ENCODE measurements around the gene CRABP2.

CRABP2 gene

GRCh38 chr1:156669794-156670193, 35.6 kb downstream of the CRABP2 start:
- no peak overlapping the region for H3K4me3 ChIP-seq (replicated peaks; ENCODE audit: low read depth, low read length)
- TF ChIP-seq, protein P1, sequence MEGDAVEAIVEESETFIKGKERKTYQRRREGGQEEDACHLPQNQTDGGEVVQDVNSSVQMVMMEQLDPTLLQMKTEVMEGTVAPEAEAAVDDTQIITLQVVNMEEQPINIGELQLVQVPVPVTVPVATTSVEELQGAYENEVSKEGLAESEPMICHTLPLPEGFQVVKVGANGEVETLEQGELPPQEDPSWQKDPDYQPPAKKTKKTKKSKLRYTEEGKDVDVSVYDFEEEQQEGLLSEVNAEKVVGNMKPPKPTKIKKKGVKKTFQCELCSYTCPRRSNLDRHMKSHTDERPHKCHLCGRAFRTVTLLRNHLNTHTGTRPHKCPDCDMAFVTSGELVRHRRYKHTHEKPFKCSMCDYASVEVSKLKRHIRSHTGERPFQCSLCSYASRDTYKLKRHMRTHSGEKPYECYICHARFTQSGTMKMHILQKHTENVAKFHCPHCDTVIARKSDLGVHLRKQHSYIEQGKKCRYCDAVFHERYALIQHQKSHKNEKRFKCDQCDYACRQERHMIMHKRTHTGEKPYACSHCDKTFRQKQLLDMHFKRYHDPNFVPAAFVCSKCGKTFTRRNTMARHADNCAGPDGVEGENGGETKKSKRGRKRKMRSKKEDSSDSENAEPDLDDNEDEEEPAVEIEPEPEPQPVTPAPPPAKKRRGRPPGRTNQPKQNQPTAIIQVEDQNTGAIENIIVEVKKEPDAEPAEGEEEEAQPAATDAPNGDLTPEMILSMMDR (IDR thresholded peaks at IDR 0.05; ENCODE audit: low read depth, low read length, missing control alignments), result no peak
- no peak for DNase-seq (ENCODE audit: extremely low read depth, low read depth)

- DNase-seq (ENCODE audit: extremely low read depth, low read depth), result no peak
- TF ChIP-seq, protein P1 (IDR thresholded peaks at IDR 0.05; ENCODE audit: low read depth, low read length, missing control alignments), result no peak
- no peak overlapping the region for H3K4me3 ChIP-seq (replicated peaks; ENCODE audit: low read depth, low read length)
These were observed 36.4 kb downstream of the CRABP2 start for GRCh38 chr1:156668801-156669637.

DNA sequence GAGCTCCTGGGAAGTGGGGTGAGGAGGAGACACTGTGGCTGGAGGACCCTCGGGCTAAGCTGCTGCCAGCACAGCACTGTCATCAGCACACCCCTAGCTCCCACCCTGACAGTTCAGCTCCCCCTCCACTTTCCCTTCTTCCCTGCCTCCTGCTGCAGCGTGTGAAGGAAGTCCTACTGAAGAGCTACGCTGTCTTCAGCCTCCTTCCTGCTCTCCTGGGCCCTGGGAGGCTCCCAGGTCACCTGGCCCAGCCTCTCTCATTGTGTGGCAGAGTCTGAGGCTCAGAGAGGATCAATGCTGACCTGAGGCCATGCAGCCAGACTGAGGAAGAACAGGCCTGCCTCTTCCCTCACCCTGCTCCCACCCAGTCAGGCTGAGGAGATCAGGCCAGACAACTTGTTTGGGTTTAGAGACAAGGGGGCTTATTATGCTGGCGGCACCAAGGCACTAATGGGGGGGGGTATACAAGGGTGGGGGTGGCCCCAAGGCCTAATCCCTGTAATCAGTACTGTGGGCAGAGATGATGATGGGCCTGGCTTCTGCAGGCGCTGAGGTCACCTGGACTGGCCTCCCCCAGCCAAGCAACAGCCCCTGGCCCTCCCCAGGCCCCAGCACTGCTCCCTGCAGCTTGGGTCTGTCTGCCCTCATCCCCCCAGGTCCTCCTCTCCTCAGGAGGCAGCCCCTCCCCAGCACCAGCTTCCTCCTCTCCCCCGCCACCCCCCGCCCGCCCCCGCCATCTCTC, 37.2 kb downstream of the CRABP2 start:
- no peak for DNase-seq (ENCODE audit: extremely low read depth, low read depth)
- TF ChIP-seq, protein P1 (IDR thresholded peaks at IDR 0.05; ENCODE audit: low read depth, low read length, missing control alignments), result no peak
- no peak overlapping the region for H3K4me3 ChIP-seq (replicated peaks; ENCODE audit: low read depth, low read length)

- DNase-seq (ENCODE audit: extremely low read depth, low read depth), result no peak
- no peak overlapping the region for H3K4me3 ChIP-seq (replicated peaks; ENCODE audit: low read depth, low read length)
- TF ChIP-seq, protein P1 (IDR thresholded peaks at IDR 0.05; ENCODE audit: low read depth, low read length, missing control alignments), result no peak
These were observed 37.8 kb downstream of the CRABP2 start for GRCh38 chr1:156667610-156667967.

DNA sequence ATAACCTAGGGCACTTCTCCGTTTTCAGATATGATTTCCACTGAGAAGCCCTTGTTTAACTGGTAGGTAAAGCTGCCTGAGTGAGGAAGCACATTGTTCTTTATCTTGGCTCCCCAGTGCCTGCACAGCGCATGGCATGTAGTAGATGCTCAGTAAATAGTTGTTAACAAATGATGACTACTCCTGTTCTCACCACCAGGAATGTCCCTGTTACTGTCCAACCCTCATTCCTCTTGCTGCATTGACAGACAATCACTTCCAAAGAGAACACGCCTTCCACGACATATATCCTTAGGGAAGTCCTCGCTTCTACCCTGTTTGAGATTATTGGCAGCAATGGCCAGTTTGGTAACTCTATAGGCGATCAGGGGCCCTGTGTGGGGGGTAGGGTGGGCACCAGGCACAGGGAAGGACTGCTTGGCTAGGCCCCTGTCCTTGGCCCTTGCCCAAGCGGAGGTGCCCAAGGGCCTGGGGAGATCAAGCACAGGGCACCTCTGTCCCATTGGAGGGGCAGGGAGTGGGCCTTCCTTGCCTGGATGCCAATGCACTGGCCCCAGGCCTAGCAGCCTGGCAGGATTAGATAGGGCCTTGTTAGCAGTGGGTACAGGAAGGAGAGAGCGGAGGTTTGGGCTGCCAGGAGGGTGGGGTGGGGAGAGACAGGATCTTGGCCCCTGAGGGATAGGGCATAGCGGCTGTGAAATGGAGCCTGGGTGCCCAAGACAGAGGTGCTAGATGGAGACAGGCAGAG, 38.3 kb downstream of the CRABP2 start:
- TF ChIP-seq, protein P1 (IDR thresholded peaks at IDR 0.05; ENCODE audit: low read depth, low read length, missing control alignments), result no peak
- no peak for DNase-seq (ENCODE audit: extremely low read depth, low read depth)
- H3K4me3 ChIP-seq (replicated peaks; ENCODE audit: low read depth, low read length), result no peak overlapping the region

GRCh38 chr1:156665539-156665938, 39.8 kb downstream of the CRABP2 start:
- TF ChIP-seq, protein P1 (IDR thresholded peaks at IDR 0.05; ENCODE audit: low read depth, low read length, missing control alignments), result no peak
- no peak for DNase-seq (ENCODE audit: extremely low read depth, low read depth)
- H3K4me3 ChIP-seq (replicated peaks; ENCODE audit: low read depth, low read length), result no peak overlapping the region
